ENCODE results near the gene MAML2.

DNA sequence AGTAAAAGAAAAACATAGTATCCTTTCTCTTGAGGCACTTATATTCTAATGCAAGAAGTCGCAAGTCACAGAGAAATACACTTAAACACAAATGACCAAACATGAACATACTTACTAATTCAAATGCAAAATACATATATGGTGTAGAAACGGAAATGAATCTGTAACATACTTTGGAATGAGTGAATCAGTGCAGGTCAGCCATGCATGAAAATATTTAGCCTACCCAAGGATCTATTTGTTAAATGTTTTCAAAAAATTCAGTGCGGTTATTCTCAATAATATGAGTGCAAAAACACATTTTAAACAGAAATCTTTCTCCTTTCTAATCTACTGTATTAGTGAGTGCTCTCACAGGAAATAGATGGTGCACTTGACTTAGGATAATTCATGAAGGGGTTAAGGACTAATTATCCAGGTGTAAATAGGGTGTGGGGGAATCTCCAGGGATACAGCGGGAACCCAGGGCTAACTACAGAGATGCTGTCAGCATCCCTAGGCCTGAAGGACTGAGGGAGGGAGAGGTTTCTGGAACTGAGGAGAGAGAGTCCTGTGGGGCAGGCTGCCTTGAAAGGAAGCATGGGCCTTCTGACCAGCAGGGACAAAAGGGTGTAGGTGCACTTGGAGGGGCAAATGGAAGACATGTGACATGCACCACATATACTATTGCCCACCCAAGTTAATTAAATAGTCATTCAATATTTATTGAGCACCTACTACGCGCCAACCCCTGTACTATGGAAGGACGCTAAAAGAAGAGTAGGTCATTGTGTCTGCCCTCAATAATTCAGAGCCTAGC, 139.2 kb downstream of the MAML2 start:
- TF ChIP-seq, protein P1, sequence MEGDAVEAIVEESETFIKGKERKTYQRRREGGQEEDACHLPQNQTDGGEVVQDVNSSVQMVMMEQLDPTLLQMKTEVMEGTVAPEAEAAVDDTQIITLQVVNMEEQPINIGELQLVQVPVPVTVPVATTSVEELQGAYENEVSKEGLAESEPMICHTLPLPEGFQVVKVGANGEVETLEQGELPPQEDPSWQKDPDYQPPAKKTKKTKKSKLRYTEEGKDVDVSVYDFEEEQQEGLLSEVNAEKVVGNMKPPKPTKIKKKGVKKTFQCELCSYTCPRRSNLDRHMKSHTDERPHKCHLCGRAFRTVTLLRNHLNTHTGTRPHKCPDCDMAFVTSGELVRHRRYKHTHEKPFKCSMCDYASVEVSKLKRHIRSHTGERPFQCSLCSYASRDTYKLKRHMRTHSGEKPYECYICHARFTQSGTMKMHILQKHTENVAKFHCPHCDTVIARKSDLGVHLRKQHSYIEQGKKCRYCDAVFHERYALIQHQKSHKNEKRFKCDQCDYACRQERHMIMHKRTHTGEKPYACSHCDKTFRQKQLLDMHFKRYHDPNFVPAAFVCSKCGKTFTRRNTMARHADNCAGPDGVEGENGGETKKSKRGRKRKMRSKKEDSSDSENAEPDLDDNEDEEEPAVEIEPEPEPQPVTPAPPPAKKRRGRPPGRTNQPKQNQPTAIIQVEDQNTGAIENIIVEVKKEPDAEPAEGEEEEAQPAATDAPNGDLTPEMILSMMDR (IDR thresholded peaks at IDR 0.05) = no peak
- TF ChIP-seq EP300 (IDR thresholded peaks at IDR 0.05) = no peak

Data from stomach (tissue), 4 donors.